SU-DHL-6 (cell line): ENCODE data around the gene ALKBH7.

Experiments used
- H2AFZ ChIP-seq: fragments of 200-600 bp; sonication (generic); 2 replicates; pipeline ENCODE4 v1.6.1; 2014; ENCODE audit warnings: low read depth, mild to moderate bottlenecking, moderate library complexity, mixed read lengths, antibody characterized with exemption, low read length; ENCODE audit not compliant: severe bottlenecking
- H3F3A ChIP-seq: fragments of 200-600 bp; shearing (Covaris generic); 2 replicates; pipeline ENCODE4 v1.6.0; 2016; ENCODE audit warnings: antibody characterized with exemption, mild to moderate bottlenecking; ENCODE audit not compliant: insufficient read depth
- H3K27ac ChIP-seq: fragments of 200-600 bp; sonication (generic); 2 replicates; pipeline ENCODE4 v1.5.1; 2016; ENCODE audit warnings: low read depth, mild to moderate bottlenecking, low read length, moderate library complexity, mixed read lengths
- H3K27me3 ChIP-seq: fragments of 200-600 bp; sonication (generic), shearing (Covaris generic); 2 replicates; pipeline ENCODE4 v1.6.0; 2014; ENCODE audit warnings: mild to moderate bottlenecking, low read length
- H3K36me3 ChIP-seq: fragments of 200-600 bp; sonication (generic); 2 replicates; pipeline ENCODE4 v1.6.1; 2014; ENCODE audit warnings: mild to moderate bottlenecking, low read length, mixed read lengths
- H3K4me2 ChIP-seq: fragments of 300-600, 200-600 bp; shearing (Covaris generic), sonication (generic); 2 replicates; pipeline ENCODE4 v1.6.0; 2014; ENCODE audit warnings: low read length, low read depth, mild to moderate bottlenecking; ENCODE audit not compliant: poor library complexity, severe bottlenecking
- H3K4me3 ChIP-seq: fragments of 200-600 bp; sonication (generic); 2 replicates; pipeline ENCODE4 v1.5.1; 2014; ENCODE audit warnings: antibody characterized with exemption, low read length, mild to moderate bottlenecking, mixed read lengths; ENCODE audit not compliant: insufficient read depth, poor library complexity, severe bottlenecking
- H3K79me2 ChIP-seq: fragments of 200-600 bp; sonication (generic); 2 replicates; pipeline ENCODE4 v1.6.1; 2014; ENCODE audit warnings: mild to moderate bottlenecking, low read length, moderate library complexity; ENCODE audit not compliant: insufficient read depth
- H3K9ac ChIP-seq: fragments of 200-600 bp; sonication (generic); 2 replicates; pipeline ENCODE4 v1.7.0; 2014; ENCODE audit warnings: mild to moderate bottlenecking, low read length
- H3K9me2 ChIP-seq: fragments of 200-600 bp; sonication (generic); replicated peaks from 2 replicates; pipeline ENCODE4 v1.6.1; 2014; ENCODE audit warnings: low read length; ENCODE audit not compliant: insufficient read depth
- H3K9me3 ChIP-seq: fragments of 200-600 bp; sonication (generic); 2 replicates; pipeline ENCODE4 v1.6.1; 2014; ENCODE audit warnings: low read length, mixed read lengths; ENCODE audit not compliant: insufficient read depth
- H4K20me1 ChIP-seq: fragments of 200-600 bp; sonication (generic); 2 replicates; pipeline ENCODE4 v1.6.1; 2014; ENCODE audit warnings: low read depth, mild to moderate bottlenecking, antibody characterized with exemption, low read length, moderate library complexity, mixed read lengths
- EZH2phosphoT487 ChIP-seq: fragments of 200-600 bp; sonication (generic), shearing (Covaris generic); conservative IDR thresholded peaks from 2 replicates; pipeline ENCODE4 v1.6.1; 2018; ENCODE audit warnings: mild to moderate bottlenecking, antibody characterized with exemption, low read length, moderate library complexity, mixed read lengths
- TF ChIP-seq, protein P1 (sequence below): fragments of 200-600 bp; sonication (generic); IDR thresholded peaks from one replicate; pipeline ENCODE4 v1.5.1; 2017; ENCODE audit warnings: antibody characterized with exemption, mild to moderate bottlenecking, low read length, moderate library complexity; ENCODE audit not compliant: insufficient read depth, poor library complexity, severe bottlenecking

ALKBH7 gene

GRCh38 chr19:6402058-6402457, 29.5 kb downstream of the ALKBH7 start:
- H3K9me3 ChIP-seq: no peaks in the 10 kb centered on the region
- no peak overlapping the region for H3K9ac ChIP-seq
- H3K27me3 ChIP-seq: no peaks in the 10 kb centered on the region
- H3F3A ChIP-seq: no peaks in the 10 kb centered on the region
- no peaks in the 10 kb centered on the region for H3K79me2 ChIP-seq
- no peak overlapping the region for H3K4me3 ChIP-seq
- no peaks in the 10 kb centered on the region for H3K9me2 ChIP-seq
- no peak overlapping the region for H2AFZ ChIP-seq
- no peaks in the 10 kb centered on the region for H4K20me1 ChIP-seq
- no peak overlapping the region for H3K27ac ChIP-seq
- no peak overlapping the region for H3K4me2 ChIP-seq
- H3K36me3 ChIP-seq: no peaks in the 10 kb centered on the region
- no peak for TF ChIP-seq EZH2phosphoT487
- TF ChIP-seq, protein P1, sequence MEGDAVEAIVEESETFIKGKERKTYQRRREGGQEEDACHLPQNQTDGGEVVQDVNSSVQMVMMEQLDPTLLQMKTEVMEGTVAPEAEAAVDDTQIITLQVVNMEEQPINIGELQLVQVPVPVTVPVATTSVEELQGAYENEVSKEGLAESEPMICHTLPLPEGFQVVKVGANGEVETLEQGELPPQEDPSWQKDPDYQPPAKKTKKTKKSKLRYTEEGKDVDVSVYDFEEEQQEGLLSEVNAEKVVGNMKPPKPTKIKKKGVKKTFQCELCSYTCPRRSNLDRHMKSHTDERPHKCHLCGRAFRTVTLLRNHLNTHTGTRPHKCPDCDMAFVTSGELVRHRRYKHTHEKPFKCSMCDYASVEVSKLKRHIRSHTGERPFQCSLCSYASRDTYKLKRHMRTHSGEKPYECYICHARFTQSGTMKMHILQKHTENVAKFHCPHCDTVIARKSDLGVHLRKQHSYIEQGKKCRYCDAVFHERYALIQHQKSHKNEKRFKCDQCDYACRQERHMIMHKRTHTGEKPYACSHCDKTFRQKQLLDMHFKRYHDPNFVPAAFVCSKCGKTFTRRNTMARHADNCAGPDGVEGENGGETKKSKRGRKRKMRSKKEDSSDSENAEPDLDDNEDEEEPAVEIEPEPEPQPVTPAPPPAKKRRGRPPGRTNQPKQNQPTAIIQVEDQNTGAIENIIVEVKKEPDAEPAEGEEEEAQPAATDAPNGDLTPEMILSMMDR: no peak

GRCh38 chr19:6402837-6403608, 30.4 kb downstream of the ALKBH7 start:
- no peak for TF ChIP-seq EZH2phosphoT487
- TF ChIP-seq, protein P1: no peak
- Histone ChIP-seq H3F3A (no peaks in the 10 kb centered on the region), H2AFZ (no peak overlapping the region), H3K4me2 (no peak overlapping the region), H3K27me3 (no peaks in the 10 kb centered on the region), H3K27ac (no peak overlapping the region), H3K9ac (no peak overlapping the region), H3K79me2 (no peaks in the 10 kb centered on the region), H3K4me3 (no peak overlapping the region), H4K20me1 (no peaks in the 10 kb centered on the region), H3K9me2 (no peaks in the 10 kb centered on the region), H3K36me3 (no peaks in the 10 kb centered on the region), H3K9me3 (no peaks in the 10 kb centered on the region)

DNA sequence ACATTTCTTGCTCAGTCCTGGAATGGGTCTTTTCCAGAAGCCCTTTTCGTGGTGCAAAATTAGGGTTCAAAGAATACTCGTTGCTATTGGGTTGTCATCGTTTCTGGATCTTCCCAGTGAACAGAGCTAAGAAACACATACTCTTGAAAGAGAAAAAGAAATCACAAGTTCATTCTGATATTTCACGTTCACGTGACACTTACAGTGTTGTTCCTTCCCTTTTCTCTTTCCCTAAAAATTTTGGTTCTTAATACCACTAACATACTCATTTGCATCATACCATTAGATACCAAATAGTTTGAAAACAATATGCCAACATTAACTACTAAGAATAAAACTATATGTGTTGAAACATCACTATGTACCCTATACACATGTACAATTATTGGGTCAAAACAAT, 33.8 kb downstream of the ALKBH7 start:
- no peaks in the 10 kb centered on the region for H3F3A ChIP-seq
- no peaks in the 10 kb centered on the region for H3K36me3 ChIP-seq
- no peaks in the 10 kb centered on the region for H3K9me2 ChIP-seq
- H2AFZ ChIP-seq: no peak overlapping the region
- no peak overlapping the region for H3K4me3 ChIP-seq
- no peaks in the 10 kb centered on the region for H3K27me3 ChIP-seq
- no peak overlapping the region for H3K4me2 ChIP-seq
- no peaks in the 10 kb centered on the region for H4K20me1 ChIP-seq
- no peak overlapping the region for H3K9ac ChIP-seq
- no peaks in the 10 kb centered on the region for H3K79me2 ChIP-seq
- TF ChIP-seq, protein P1: no peak
- TF ChIP-seq EZH2phosphoT487: no peak
- no peaks in the 10 kb centered on the region for H3K9me3 ChIP-seq
- H3K27ac ChIP-seq: no peak overlapping the region
